Endothelial cell of umbilical vein (primary cell): ENCODE measurements around the gene GRID2. TPM values are rescaled to one million over a fixed set of nuclear protein-coding genes. Genes with fewer than 3 reads are reported as not detected.

ENCODE experiments used
- BruUV-seq: library from RNA; stranded (reverse); fragments of 400-500 nt; replicated peaks from 2 replicates; lab custom pipeline; 2021; lab: Mats Ljungman, UMichigan
- CTCF ChIA-PET: fragments of 300-600, 350-600 bp; sonication (Branson Sonifier 250); formaldehyde crosslinking; loops from one replicate; lab custom pipeline; 2021; ENCODE audit warnings: antibody characterized with exemption, inconsistent platforms; lab: Charles Lee
- POLR2A ChIA-PET: fragments of 300-600, 350-600 bp; sonication (Branson Sonifier 250); formaldehyde crosslinking; loops from one replicate; lab custom pipeline; 2021; ENCODE audit warnings: antibody characterized with exemption, inconsistent platforms; lab: Charles Lee
- DNase-seq: peaks from one replicate; pipeline ENCODE4 v3.0.0-alpha.2; 2011; ENCODE audit warnings: low read depth, low spot score
- FAIRE-seq: peaks from 2 replicates; lab custom pipeline; 2011; peaks lifted over from hg19 to GRCh38; lab: Jason Lieb, UNC
- H2AFZ ChIP-seq: 2 replicates; pipeline ENCODE4 v1.6.0; 2012; ENCODE audit warnings: low read depth, low read length, control low read depth, inconsistent platforms
- H3K27ac ChIP-seq: 2 replicates; pipeline ENCODE4 v1.5.1; 2011; ENCODE audit warnings: low read depth, mild to moderate bottlenecking, control low read depth, low read length, moderate library complexity; ENCODE audit not compliant: insufficient read depth
- H3K27me3 ChIP-seq, 2 experiments: 2 replicates each; pipeline versions ENCODE4 v1.6.0 to v1.6.1; 2011; ENCODE audit warnings: low read length in 2 of 2, mixed read lengths in 1 of 2; ENCODE audit not compliant: control insufficient read depth in 2 of 2, insufficient read depth in 2 of 2
- H3K36me3 ChIP-seq, 2 experiments: 2 replicates in 1 of 2; 3 replicates in 1 of 2; pipeline ENCODE4 v1.5.1; 2011; ENCODE audit warnings: low read length in 2 of 2, mild to moderate bottlenecking in 1 of 2, moderate library complexity in 1 of 2; ENCODE audit not compliant: control insufficient read depth in 2 of 2, insufficient read depth in 2 of 2; ENCODE audit errors: extremely low read depth in 1 of 2
- H3K4me1 ChIP-seq: 3 replicates; pipeline ENCODE4 v1.5.1; 2011; ENCODE audit warnings: mild to moderate bottlenecking, low read length; ENCODE audit not compliant: control insufficient read depth, insufficient read depth; ENCODE audit errors: extremely low read depth
- H3K4me2 ChIP-seq: 2 replicates; pipeline ENCODE4 v1.6.1; 2011; ENCODE audit warnings: low read length, control low read depth, mixed read lengths; ENCODE audit not compliant: insufficient read depth
- H3K4me3 ChIP-seq, 3 experiments: fragments of 200-600 bp in 1 of 3; sonication (generic), shearing (Covaris generic) in 1 of 3; replicated peaks in 1 of 3; 2 replicates each; pipeline ENCODE4 v1.5.1; 2011 to 2016; ENCODE audit warnings: control low read depth in 3 of 3, low read length in 3 of 3, mild to moderate bottlenecking in 2 of 3, inconsistent platforms in 1 of 3, low read depth in 1 of 3, moderate library complexity in 1 of 3; ENCODE audit not compliant: insufficient read depth in 1 of 3
- H3K79me2 ChIP-seq: 2 replicates; pipeline ENCODE4 v1.6.0; 2012; ENCODE audit warnings: low read length, inconsistent platforms; ENCODE audit not compliant: control insufficient read depth, insufficient read depth
- H3K9ac ChIP-seq: replicated peaks from 2 replicates; pipeline ENCODE3; 2011; ENCODE audit warnings: low read length, control low read depth; ENCODE audit not compliant: insufficient read depth; ENCODE audit errors: extremely low read depth
- H3K9me1 ChIP-seq: replicated peaks from 3 replicates; pipeline ENCODE4 v1.6.0; 2011; ENCODE audit warnings: mild to moderate bottlenecking, low read length; ENCODE audit not compliant: control insufficient read depth, insufficient read depth; ENCODE audit errors: extremely low read depth
- H3K9me3 ChIP-seq: replicated peaks from 2 replicates; pipeline ENCODE4 v1.5.1; 2012; ENCODE audit warnings: low read length, inconsistent platforms; ENCODE audit not compliant: control insufficient read depth, insufficient read depth
- H4K20me1 ChIP-seq: replicated peaks from 2 replicates; pipeline ENCODE3; 2011; ENCODE audit warnings: mild to moderate bottlenecking, low read length; ENCODE audit not compliant: control insufficient read depth, insufficient read depth; ENCODE audit errors: extremely low read depth
- CTCF ChIP-seq, 2 donors: IDR thresholded peaks; 1 replicate in 1 of 2; 2 replicates in 1 of 2; pipeline ENCODE4 v1.5.1; 2011; ENCODE audit warnings: low read length in 2 of 2, mild to moderate bottlenecking in 2 of 2, moderate library complexity in 2 of 2, control low read depth in 1 of 2, inconsistent platforms in 1 of 2, low read depth in 1 of 2; ENCODE audit not compliant: insufficient read depth in 1 of 2; ENCODE audit errors: extremely low read depth in 1 of 2
- FOS ChIP-seq: IDR thresholded peaks from 2 replicates; pipeline ENCODE4 v1.6.1; 2011; ENCODE audit warnings: mild to moderate bottlenecking, low read length, moderate library complexity, borderline replicate concordance; ENCODE audit not compliant: insufficient read depth
- MAX ChIP-seq: IDR thresholded peaks from 2 replicates; pipeline ENCODE4 v1.6.1; 2011; ENCODE audit not compliant: insufficient read depth, insufficient read length
- dilution Hi-C: fragments of 300-500 bp; cut with MboI; formaldehyde crosslinking; loops from one replicate; pipeline ENCODE4 v1.15.0; 2019; ENCODE audit warnings: low sequenced_read_pairs; ENCODE audit not compliant: extremely low pct_ligation_motif_present
- intact Hi-C: fragments of 100-400 bp; cut with micrococcal nuclease; formaldehyde crosslinking; loops from one replicate; pipeline ENCODE4 v1.10.0; 2022
- polyA plus RNA-seq, 4 experiments: library from polyadenylated mRNA; depleted of rRNA in 3 of 4; stranded (reverse) in 3 of 4; unstranded in 1 of 4; fragments of >200 nt; gene quantifications; 2 replicates each; pipeline versions ENCODE4 v1.2.1 to v1.2.3, GENCODE V29; 2011 to 2012; ENCODE audit warnings: missing spikeins in 1 of 4
- total RNA-seq: library from RNA; stranded (reverse); gene quantifications from 2 replicates; pipeline ENCODE4 v1.2.3, GENCODE V29; 2021

Gene GRID2
- total and polyA plus RNA-seq, 2 donors (not counting 3 experiments of a cell fraction or from before 2014, with no cell fraction given): not detected

- dilution Hi-C loops (no loop called here), intact Hi-C loops (no loop called here)
- H3K36me3 ChIP-seq: no peaks in the 10 kb centered on the region
- no peaks in the 10 kb centered on the region for H3K79me2 ChIP-seq
- DNase-seq (no peak), FAIRE-seq (no peak)
- no peak overlapping the region for H3K4me3 ChIP-seq
- H3K27ac ChIP-seq: no peak overlapping the region
- no peak overlapping the region for H3K9ac ChIP-seq
- H2AFZ ChIP-seq: no peak overlapping the region
- H3K9me3 ChIP-seq: no peaks in the 10 kb centered on the region
- TF ChIP-seq FOS: no peak
- no peak for TF ChIP-seq CTCF (IDR thresholded peaks at IDR 0.05; ENCODE audit: extremely low read depth in 1 of 2, insufficient read depth in 1 of 2, low read depth in 1 of 2, low read length in 2 of 2)
- no peak for TF ChIP-seq MAX
- H3K4me2 ChIP-seq: no peak overlapping the region
- ChIA-PET POLR2A (interaction anchor here (0.6 kb wide), 1 partner anchor 1572 kb away, joined by 8 read pairs; no protein-coding TSS in a partner anchor), CTCF (interaction anchor here (1.4 kb wide), 1 partner anchor 8 kb away, joined by 4 read pairs; no protein-coding TSS in a partner anchor)
- no TSS peak for BruUV-seq
- no peaks in the 10 kb centered on the region for H3K4me1 ChIP-seq
- H3K9me1 ChIP-seq: no peaks in the 10 kb centered on the region
- H3K27me3 ChIP-seq: peaks cover 6 to 19% of the 10 kb centered on the region in 2 experiments
- no peaks in the 10 kb centered on the region for H4K20me1 ChIP-seq
Measured at GRCh38 chr4:93809773-93810172, 1506.0 kb downstream of the GRID2 start.

GRCh38 chr4:93810340-93810992, 1506.7 kb downstream of the GRID2 start:
- no peaks in the 10 kb centered on the region for H3K9me1 ChIP-seq
- H3K9ac ChIP-seq: no peak overlapping the region
- no peaks in the 10 kb centered on the region for H4K20me1 ChIP-seq
- CTCF ChIA-PET: interaction anchor here (0.7 to 1.4 kb wide), 2 partner anchors 9 to 19 kb away, joined by 3 to 4 read pairs; no protein-coding TSS in a partner anchor
- dilution Hi-C loops: no loop called here
- TF ChIP-seq MAX (no peak), CTCF (IDR thresholded peaks at IDR 0.05; ENCODE audit: extremely low read depth in 1 of 2, insufficient read depth in 1 of 2, low read depth in 1 of 2, low read length in 2 of 2) (no peak)
- H3K4me3 ChIP-seq: no peak overlapping the region
- no peak overlapping the region for H3K27ac ChIP-seq
- no TSS peak for BruUV-seq
- intact Hi-C loops: no loop called here
- POLR2A ChIA-PET: interaction anchor here (0.6 kb wide), 1 partner anchor 1573 kb away, joined by 8 read pairs; no protein-coding TSS in a partner anchor
- FAIRE-seq (no peak), DNase-seq (no peak)
- H2AFZ ChIP-seq: no peak overlapping the region
- no peaks in the 10 kb centered on the region for H3K36me3 ChIP-seq
- H3K27me3 ChIP-seq: peaks cover 5 to 19% of the 10 kb centered on the region in 2 experiments
- H3K4me2 ChIP-seq: no peak overlapping the region
- H3K4me1 ChIP-seq: no peaks in the 10 kb centered on the region
- H3K9me3 ChIP-seq: no peaks in the 10 kb centered on the region
- no peaks in the 10 kb centered on the region for H3K79me2 ChIP-seq
